HepG2 (cell line): Measurements from ENCODE around the gene CYB5A. TPM values are rescaled to one million over a fixed set of nuclear protein-coding genes. Genes with fewer than 3 reads are reported as not detected.

Experiments
- ATAC-seq: fragments of 200-7000 bp; cut with Tn5 transposase; 3 replicates; pipeline ENCODE4 v1.9.1; 2020; ENCODE audit warnings: mild to moderate bottlenecking, moderate library complexity
- BruUV-seq: library from RNA; stranded (reverse); fragments of 400-500 nt; replicated peaks from 2 replicates; lab custom pipeline; 2021; lab: Mats Ljungman, UMichigan
- CTCF ChIA-PET: fragments of 300-600 bp; formaldehyde crosslinking; extraction: SDS; loops from one replicate; lab custom pipeline; 2021; ENCODE audit warnings: low total read pairs, inconsistent platforms, low intra/inter-chr PET ratio; lab: Yijun Ruan, JAX
- POLR2A ChIA-PET: fragments of 350-600 bp; sonication (Branson Sonifier 250); formaldehyde crosslinking; loops from one replicate; lab custom pipeline; 2020; ENCODE audit warnings: antibody characterized with exemption, inconsistent platforms; lab: Yijun Ruan, JAX
- DNase-seq: peaks from one replicate; pipeline ENCODE4 v3.0.0-alpha.2; 2015; ENCODE audit warnings: low spot score
- FAIRE-seq: peaks from 3 replicates; lab custom pipeline; 2011; peaks lifted over from hg19 to GRCh38; lab: Jason Lieb, UNC
- H2AFZ ChIP-seq: one replicate; pipeline ENCODE4 v1.6.1; 2011; ENCODE audit warnings: low read length, inconsistent platforms
- H3K27ac ChIP-seq: fragments of 300-600 bp; 3 replicates; pipeline ENCODE4 v1.8.0; 2011; ENCODE audit warnings: mixed run types, mild to moderate bottlenecking, mixed read lengths, low read length, inconsistent platforms; ENCODE audit not compliant: insufficient read depth; ENCODE audit errors: extremely low read length
- H3K27me3 ChIP-seq, 2 experiments: fragments of 200-600 bp in 1 of 2; 2 replicates in 1 of 2; 3 replicates in 1 of 2; pipeline versions ENCODE4 v1.6.0 to v1.8.0; 2011; ENCODE audit warnings: low read length in 2 of 2, mild to moderate bottlenecking in 2 of 2, moderate library complexity in 2 of 2, inconsistent platforms in 1 of 2; ENCODE audit not compliant: insufficient read depth in 2 of 2, control insufficient read depth in 1 of 2
- H3K36me3 ChIP-seq, 2 experiments: fragments of 200-600 bp in 1 of 2; replicated peaks in 1 of 2; 2 replicates in 1 of 2; 3 replicates in 1 of 2; pipeline versions ENCODE4 v1.5.1 to v1.8.0; 2011; ENCODE audit warnings: low read length in 2 of 2, inconsistent platforms in 1 of 2; ENCODE audit not compliant: insufficient read depth in 2 of 2, control insufficient read depth in 1 of 2
- H3K4me1 ChIP-seq: 2 replicates; pipeline ENCODE4 v1.5.1; 2012; ENCODE audit warnings: low read length, inconsistent platforms; ENCODE audit not compliant: insufficient read depth
- H3K4me2 ChIP-seq: 2 replicates; pipeline ENCODE4 v1.6.0; 2011; ENCODE audit warnings: low read depth, low read length, inconsistent platforms
- H3K4me3 ChIP-seq, 3 experiments: fragments of 200-600 bp in 1 of 3; sonication (generic), shearing (Covaris generic) in 1 of 3; replicated peaks in 1 of 3; 2 replicates each; pipeline ENCODE4 v1.5.1; 2011 to 2016; ENCODE audit warnings: low read length in 3 of 3, inconsistent platforms in 2 of 3, low read depth in 2 of 3, mild to moderate bottlenecking in 2 of 3, control low read depth in 1 of 3, mixed read lengths in 1 of 3; ENCODE audit not compliant: insufficient read depth in 1 of 3
- H3K79me2 ChIP-seq: one replicate; pipeline ENCODE4 v1.6.1; 2011; ENCODE audit warnings: low read length, inconsistent platforms; ENCODE audit not compliant: insufficient read depth
- H3K9ac ChIP-seq: 2 replicates; pipeline ENCODE4 v1.6.0; 2011; ENCODE audit warnings: mild to moderate bottlenecking, low read depth, low read length, inconsistent platforms; ENCODE audit not compliant: insufficient read depth
- H3K9me3 ChIP-seq: 2 replicates; pipeline ENCODE4 v1.5.1; 2012; ENCODE audit warnings: mild to moderate bottlenecking, low read length
- H4K20me1 ChIP-seq: 2 replicates; pipeline ENCODE4 v1.6.0; 2011; ENCODE audit warnings: inconsistent platforms, mild to moderate bottlenecking, low read length, moderate library complexity; ENCODE audit not compliant: insufficient read depth
- ARNTL ChIP-seq: sonication (generic); formaldehyde crosslinking; IDR thresholded peaks from 2 replicates; pipeline ENCODE4 v1.4.0; 2020; ENCODE audit warnings: mild to moderate bottlenecking, missing genetic modification reagents
- GATA4 ChIP-seq: sonication (generic); IDR thresholded peaks from 2 replicates; pipeline ENCODE4 v1.6.1; 2016; ENCODE audit warnings: antibody characterized with exemption, low read depth, borderline replicate concordance
- MLLT10 ChIP-seq: sonication (generic); formaldehyde crosslinking; IDR thresholded peaks from 2 replicates; pipeline ENCODE4 v1.4.0; 2020; ENCODE audit warnings: missing genetic modification reagents
- TSC22D2 ChIP-seq: sonication (generic); formaldehyde crosslinking; IDR thresholded peaks from 2 replicates; pipeline ENCODE4 v1.5.1; 2020; ENCODE audit warnings: missing genetic modification reagents, mild to moderate bottlenecking, borderline replicate concordance
- YY1 ChIP-seq: IDR thresholded peaks from 2 replicates; pipeline ENCODE4 v1.6.1; 2011; ENCODE audit warnings: low read length, low read depth, moderate library complexity, mild to moderate bottlenecking; ENCODE audit not compliant: insufficient read depth, insufficient replicate concordance
- ZFYVE20 ChIP-seq: sonication (generic); formaldehyde crosslinking; IDR thresholded peaks from 2 replicates; pipeline ENCODE4 v1.8.0; 2023; ENCODE audit warnings: low read depth, mild to moderate bottlenecking, moderate library complexity, missing genetic modification reagents, borderline replicate concordance
- ZNF598 ChIP-seq: sonication (generic); formaldehyde crosslinking; IDR thresholded peaks from 2 replicates; pipeline ENCODE4 v1.5.1; 2020; ENCODE audit warnings: mild to moderate bottlenecking, missing genetic modification reagents, borderline replicate concordance
- ZNF652 ChIP-seq: IDR thresholded peaks from 2 replicates; pipeline ENCODE4 v1.6.1; 2016; ENCODE audit warnings: low read depth, borderline replicate concordance
- ZNF720 ChIP-seq: sonication (generic); formaldehyde crosslinking; IDR thresholded peaks from 2 replicates; pipeline ENCODE4 v1.4.0; 2020; ENCODE audit warnings: missing genetic modification reagents
- WGBS: methylation state at CpG from one replicate; pipeline ENCODE4 v1.1.6; 2017; ENCODE audit warnings: low lambda C conversion rate; 5-methylcytosine and 5-hydroxymethylcytosine counted together
- in situ Hi-C: cut with HindIII; loops from 2 replicates; pipeline ENCODE4 v1.10.0; 2017; ENCODE audit warnings: low pct_unique_long_range_greater_than_20kb; ENCODE audit not compliant: extremely low pct_ligation_motif_present
- intact Hi-C: fragments of 100-400 bp; cut with micrococcal nuclease; formaldehyde crosslinking; loops from one replicate; pipeline ENCODE4 v1.10.0; 2022; ENCODE audit not compliant: unreplicated experiment
- polyA plus RNA-seq, 8 experiments: library from polyadenylated mRNA; depleted of rRNA in 3 of 8; stranded (reverse) in 7 of 8; unstranded in 1 of 8; fragments of >200 nt; fragmentation: Illumina TruSeq in 4 of 8; extraction: Trizol in 4 of 8; gene quantifications; 2 replicates each; pipeline versions ENCODE4 v1.2.1 to v1.2.3, GENCODE V29; 2011 to 2016; ENCODE audit warnings: low read depth in 4 of 8, missing spikeins in 1 of 8, mixed read lengths in 1 of 8; ENCODE audit not compliant: insufficient read depth in 1 of 8
- total RNA-seq, 5 experiments: library from RNA; depleted of rRNA; stranded (reverse); fragments of >200 nt; fragmentation: Illumina TruSeq; extraction: Trizol; gene quantifications; 2 replicates each; pipeline ENCODE4 v1.2.3, GENCODE V29; 2016; ENCODE audit warnings: low read depth in 1 of 5
- TF ChIP-seq, protein P1 (sequence below): sonication (generic); formaldehyde crosslinking; IDR thresholded peaks from 2 replicates; pipeline ENCODE4 v1.4.0; 2020; ENCODE audit warnings: missing genetic modification reagents, borderline replicate concordance
- TF ChIP-seq, protein P2 (sequence below): sonication (generic); formaldehyde crosslinking; IDR thresholded peaks from 2 replicates; pipeline ENCODE4 v1.5.0; 2020; ENCODE audit warnings: mild to moderate bottlenecking, missing genetic modification reagents
- TF ChIP-seq, protein P3 (sequence below), 2 experiments: sonication (generic) in 1 of 2; formaldehyde crosslinking in 1 of 2; IDR thresholded peaks; 2 replicates each; pipeline versions ENCODE4 v1.4.0 to v1.6.1; 2018 to 2020; ENCODE audit warnings: missing genetic modification reagents in 2 of 2, borderline replicate concordance in 1 of 2, low read depth in 1 of 2, mild to moderate bottlenecking in 1 of 2, missing biosample characterization in 1 of 2
- TF ChIP-seq, protein P4 (sequence below): sonication (generic); formaldehyde crosslinking; IDR thresholded peaks from 2 replicates; pipeline ENCODE4 v1.4.0; 2020; ENCODE audit warnings: missing genetic modification reagents

Gene CYB5A
- total and polyA plus RNA-seq, 2 of the 13 experiments (the other 11 are each of a cell fraction or from before 2014, with no cell fraction given), result 215 to 356 TPM

DNA sequence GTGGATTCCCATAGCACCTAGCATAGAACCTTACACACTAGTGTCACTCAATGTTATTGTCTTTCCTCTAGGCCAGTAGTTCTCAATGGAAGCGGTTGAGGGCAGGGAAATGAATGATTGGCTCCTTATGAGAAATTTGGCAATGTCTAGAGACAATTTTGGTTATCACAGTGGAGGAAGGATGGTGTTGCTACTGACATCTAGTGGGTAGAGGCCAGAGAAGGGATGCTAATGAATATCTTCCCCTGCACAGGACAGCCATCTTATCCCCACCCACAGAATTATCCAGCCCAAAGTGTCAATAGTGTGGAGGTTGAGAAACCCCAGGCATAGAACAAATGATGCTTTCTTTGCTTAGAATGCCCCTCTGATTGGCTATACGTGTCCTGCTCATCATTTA, 39.6 kb upstream of the CYB5A start:
- no peak overlapping the region for H2AFZ ChIP-seq
- 3% methylated on average over 2 of the region's 2 CpGs for WGBS
- DNase-seq, result peak; percentile 43
- CTCF ChIA-PET, result interaction anchor here (3.0 kb wide), 1 partner anchor 135 kb away, joined by 31 read pairs; no protein-coding TSS in a partner anchor
- no peaks in the 10 kb centered on the region for H4K20me1 ChIP-seq
- no peak overlapping the region for H3K4me3 ChIP-seq
- H3K27ac ChIP-seq, result no peak overlapping the region
- intact Hi-C loops (loop anchor here (1.0 to 2.0 kb wide), 3 partner anchors 39 to 135 kb away; no protein-coding TSS in a partner anchor), in situ Hi-C loops (loop anchor here (5.0 kb wide), 1 partner anchor 134 kb away; no protein-coding TSS in a partner anchor)
- H3K9me3 ChIP-seq, result no peaks in the 10 kb centered on the region
- no peaks in the 10 kb centered on the region for H3K27me3 ChIP-seq
- no TSS peak for BruUV-seq
- H3K9ac ChIP-seq, result no peak overlapping the region
- no peak overlapping the region for H3K4me2 ChIP-seq
- no peaks in the 10 kb centered on the region for H3K79me2 ChIP-seq
- ATAC-seq, result peak; percentile 87
- peak; percentile 94 for FAIRE-seq
- peaks cover 13% of the 10 kb centered on the region for H3K4me1 ChIP-seq
- no peaks in the 10 kb centered on the region for H3K36me3 ChIP-seq
- POLR2A ChIA-PET, result no interaction called here
- TF ChIP-seq, protein P1, sequence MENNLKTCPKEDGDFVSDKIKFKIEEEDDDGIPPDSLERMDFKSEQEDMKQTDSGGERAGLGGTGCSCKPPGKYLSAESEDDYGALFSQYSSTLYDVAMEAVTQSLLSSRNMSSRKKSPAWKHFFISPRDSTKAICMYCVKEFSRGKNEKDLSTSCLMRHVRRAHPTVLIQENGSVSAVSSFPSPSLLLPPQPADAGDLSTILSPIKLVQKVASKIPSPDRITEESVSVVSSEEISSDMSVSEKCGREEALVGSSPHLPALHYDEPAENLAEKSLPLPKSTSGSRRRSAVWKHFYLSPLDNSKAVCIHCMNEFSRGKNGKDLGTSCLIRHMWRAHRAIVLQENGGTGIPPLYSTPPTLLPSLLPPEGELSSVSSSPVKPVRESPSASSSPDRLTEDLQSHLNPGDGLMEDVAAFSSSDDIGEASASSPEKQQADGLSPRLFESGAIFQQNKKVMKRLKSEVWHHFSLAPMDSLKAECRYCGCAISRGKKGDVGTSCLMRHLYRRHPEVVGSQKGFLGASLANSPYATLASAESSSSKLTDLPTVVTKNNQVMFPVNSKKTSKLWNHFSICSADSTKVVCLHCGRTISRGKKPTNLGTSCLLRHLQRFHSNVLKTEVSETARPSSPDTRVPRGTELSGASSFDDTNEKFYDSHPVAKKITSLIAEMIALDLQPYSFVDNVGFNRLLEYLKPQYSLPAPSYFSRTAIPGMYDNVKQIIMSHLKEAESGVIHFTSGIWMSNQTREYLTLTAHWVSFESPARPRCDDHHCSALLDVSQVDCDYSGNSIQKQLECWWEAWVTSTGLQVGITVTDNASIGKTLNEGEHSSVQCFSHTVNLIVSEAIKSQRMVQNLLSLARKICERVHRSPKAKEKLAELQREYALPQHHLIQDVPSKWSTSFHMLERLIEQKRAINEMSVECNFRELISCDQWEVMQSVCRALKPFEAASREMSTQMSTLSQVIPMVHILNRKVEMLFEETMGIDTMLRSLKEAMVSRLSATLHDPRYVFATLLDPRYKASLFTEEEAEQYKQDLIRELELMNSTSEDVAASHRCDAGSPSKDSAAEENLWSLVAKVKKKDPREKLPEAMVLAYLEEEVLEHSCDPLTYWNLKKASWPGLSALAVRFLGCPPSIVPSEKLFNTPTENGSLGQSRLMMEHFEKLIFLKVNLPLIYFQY, result no peak
- no peak for TF ChIP-seq ZNF720
- TF ChIP-seq, protein P2, sequence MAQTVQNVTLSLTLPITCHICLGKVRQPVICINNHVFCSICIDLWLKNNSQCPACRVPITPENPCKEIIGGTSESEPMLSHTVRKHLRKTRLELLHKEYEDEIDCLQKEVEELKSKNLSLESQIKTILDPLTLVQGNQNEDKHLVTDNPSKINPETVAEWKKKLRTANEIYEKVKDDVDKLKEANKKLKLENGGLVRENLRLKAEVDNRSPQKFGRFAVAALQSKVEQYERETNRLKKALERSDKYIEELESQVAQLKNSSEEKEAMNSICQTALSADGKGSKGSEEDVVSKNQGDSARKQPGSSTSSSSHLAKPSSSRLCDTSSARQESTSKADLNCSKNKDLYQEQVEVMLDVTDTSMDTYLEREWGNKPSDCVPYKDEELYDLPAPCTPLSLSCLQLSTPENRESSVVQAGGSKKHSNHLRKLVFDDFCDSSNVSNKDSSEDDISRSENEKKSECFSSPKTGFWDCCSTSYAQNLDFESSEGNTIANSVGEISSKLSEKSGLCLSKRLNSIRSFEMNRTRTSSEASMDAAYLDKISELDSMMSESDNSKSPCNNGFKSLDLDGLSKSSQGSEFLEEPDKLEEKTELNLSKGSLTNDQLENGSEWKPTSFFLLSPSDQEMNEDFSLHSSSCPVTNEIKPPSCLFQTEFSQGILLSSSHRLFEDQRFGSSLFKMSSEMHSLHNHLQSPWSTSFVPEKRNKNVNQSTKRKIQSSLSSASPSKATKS (CRISPR knock-in tag), result no peak
- TF ChIP-seq, protein P3, sequence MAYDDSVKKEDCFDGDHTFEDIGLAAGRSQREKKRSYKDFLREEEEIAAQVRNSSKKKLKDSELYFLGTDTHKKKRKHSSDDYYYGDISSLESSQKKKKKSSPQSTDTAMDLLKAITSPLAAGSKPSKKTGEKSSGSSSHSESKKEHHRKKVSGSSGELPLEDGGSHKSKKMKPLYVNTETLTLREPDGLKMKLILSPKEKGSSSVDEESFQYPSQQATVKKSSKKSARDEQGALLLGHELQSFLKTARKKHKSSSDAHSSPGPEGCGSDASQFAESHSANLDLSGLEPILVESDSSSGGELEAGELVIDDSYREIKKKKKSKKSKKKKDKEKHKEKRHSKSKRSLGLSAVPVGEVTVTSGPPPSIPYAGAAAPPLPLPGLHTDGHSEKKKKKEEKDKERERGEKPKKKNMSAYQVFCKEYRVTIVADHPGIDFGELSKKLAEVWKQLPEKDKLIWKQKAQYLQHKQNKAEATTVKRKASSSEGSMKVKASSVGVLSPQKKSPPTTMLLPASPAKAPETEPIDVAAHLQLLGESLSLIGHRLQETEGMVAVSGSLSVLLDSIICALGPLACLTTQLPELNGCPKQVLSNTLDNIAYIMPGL (CRISPR knock-in tag; IDR thresholded peaks at IDR 0.05; ENCODE audit: borderline replicate concordance in 1 of 2, low read depth in 1 of 2), result peak in 1 of 2 experiments; percentile 19; a peak in 1 of 4 replicates
- TF ChIP-seq ZNF598 (CRISPR knock-in tag), result no peak
- TF ChIP-seq, protein P4, sequence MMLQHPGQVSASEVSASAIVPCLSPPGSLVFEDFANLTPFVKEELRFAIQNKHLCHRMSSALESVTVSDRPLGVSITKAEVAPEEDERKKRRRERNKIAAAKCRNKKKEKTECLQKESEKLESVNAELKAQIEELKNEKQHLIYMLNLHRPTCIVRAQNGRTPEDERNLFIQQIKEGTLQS (CRISPR knock-in tag), result no peak
- peak; percentile 31 for TF ChIP-seq YY1
- TF ChIP-seq MLLT10 (CRISPR knock-in tag), result no peak
- no peak for TF ChIP-seq GATA4
- TF ChIP-seq ZNF652 (CRISPR knock-in tag), result no peak
- TF ChIP-seq TSC22D2 (CRISPR knock-in tag), result no peak
- TF ChIP-seq ZFYVE20 (CRISPR knock-in tag), result no peak
- TF ChIP-seq ARNTL (CRISPR knock-in tag), result no peak
